HG02981 (cell line): ENCODE results near the gene NAALADL1.

ENCODE experiments used
- ATAC-seq: cut with Tn5 transposase; IDR thresholded peaks from one replicate; pipeline ENCODE4 v1.9.1; 2021; ENCODE audit warnings: mild to moderate bottlenecking, moderate library complexity; ENCODE audit not compliant: unreplicated experiment

The NAALADL1 gene

DNA sequence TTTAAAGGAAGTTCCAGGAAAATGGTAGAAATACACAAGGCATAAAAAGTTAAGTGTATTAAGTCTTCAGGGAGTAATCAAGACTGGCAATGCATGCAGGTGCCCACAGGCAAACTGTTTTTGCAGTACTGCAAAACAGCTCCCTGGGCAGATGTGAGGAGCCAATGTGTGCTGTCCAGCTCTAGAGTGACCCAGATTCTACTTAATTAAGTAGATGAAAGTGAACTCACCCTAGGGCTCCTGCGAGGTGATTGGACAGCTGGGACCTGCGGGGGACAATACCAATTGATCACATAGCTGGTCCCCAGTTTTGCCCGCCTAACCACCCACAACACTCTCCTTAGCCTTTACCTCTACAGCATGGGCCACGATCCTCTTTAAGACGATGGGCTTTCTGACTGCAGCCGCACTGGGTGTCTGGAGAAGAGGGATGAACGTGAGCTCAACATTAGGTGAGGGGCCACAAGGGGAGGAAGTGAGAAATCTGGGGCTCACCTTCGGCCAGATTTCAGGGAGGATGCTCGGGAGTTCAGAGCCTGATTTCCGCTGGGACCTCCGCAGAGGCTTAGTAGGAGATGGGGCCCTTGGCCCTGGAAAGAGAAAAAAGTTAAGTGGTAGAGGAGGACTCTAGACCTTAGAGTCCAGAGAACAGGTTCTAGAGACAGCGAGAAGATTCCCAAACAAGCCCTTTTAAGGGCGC lies 24.9 kb upstream of the NAALADL1 start:
- no peak for ATAC-seq

DNA sequence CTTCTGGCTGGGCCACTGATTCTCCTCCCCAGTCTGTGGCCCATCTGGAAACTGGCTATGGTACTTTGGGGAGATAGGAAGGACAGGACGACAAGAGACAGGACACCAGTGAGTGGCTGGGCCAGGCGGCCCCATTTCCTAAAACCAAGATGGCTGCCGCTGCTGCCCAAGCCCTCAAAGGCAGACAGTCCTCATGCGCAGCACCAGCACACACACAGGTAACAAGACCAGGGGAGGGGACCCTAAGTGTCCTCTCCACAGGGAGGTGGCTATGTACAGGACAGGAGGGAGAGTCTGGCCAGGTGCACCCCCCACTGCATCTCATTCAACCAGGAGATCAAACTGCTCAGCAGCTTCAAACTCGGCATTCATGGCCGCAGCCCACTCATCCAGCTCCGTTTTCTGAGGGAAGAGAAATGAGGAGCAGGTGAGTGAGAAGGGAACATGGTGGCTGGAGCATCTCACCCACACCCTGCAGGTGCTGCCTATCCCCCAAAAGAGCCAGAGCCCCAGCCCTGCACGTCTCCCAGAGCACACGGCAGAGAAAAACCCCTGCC lies 20.5 kb upstream of the NAALADL1 start:
- ATAC-seq = no peak

DNA sequence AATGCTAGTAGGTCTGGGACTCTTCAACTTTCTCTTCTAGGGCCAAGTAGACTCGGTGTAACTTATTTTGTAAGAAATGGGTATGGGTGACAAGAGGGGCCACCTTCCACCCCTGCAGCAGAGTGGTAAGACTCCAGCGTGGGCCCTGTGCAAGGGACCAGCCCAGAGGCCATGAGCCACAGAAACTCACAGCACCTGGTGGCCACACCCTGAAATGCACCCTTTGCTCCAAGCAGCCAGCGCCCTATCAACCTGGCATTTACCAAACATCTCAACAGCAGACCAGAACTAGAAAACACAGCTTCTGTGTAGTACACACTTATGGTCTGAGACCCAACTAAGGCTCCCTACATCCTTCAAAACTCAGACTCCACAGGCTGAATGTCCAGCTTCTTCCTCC lies 19.8 kb upstream of the NAALADL1 start:
- ATAC-seq = no peak

DNA sequence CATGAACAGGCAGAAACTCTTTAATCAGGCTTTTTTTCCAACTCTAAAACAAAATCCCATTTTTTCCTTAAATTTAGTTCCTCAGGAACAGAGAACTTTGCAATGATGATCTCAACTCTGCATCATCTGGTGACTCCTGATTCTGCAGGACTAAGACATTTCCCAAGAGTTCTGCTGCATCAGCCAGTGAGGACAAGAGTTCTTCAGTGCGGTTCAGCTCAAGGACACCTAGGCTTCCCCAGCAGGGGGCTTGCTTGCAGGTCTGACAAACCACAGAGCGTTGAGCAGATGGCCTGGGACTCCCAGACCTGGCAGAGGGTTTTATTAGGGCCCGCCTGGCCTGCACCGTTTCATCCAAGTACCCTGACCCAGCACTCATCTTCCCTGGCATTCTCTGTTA lies 19.1 kb upstream of the NAALADL1 start:
- ATAC-seq = no peak

DNA sequence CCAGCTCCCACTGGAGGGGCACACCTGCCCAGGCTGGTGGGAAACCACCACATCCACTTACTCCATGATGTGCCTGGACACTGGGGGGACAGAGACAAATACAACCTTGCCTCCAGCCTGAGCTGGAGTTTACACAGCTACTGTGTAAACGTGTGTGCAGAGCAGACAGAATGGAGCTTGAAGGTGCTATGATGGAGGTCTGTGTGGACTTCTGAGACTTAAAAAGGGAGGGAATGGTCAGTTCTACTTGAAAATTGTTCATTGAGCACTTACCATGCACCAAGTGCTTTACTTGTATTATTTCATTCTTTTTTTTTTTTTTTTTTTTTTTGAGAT lies 14.2 kb upstream of the NAALADL1 start:
- no peak for ATAC-seq

DNA sequence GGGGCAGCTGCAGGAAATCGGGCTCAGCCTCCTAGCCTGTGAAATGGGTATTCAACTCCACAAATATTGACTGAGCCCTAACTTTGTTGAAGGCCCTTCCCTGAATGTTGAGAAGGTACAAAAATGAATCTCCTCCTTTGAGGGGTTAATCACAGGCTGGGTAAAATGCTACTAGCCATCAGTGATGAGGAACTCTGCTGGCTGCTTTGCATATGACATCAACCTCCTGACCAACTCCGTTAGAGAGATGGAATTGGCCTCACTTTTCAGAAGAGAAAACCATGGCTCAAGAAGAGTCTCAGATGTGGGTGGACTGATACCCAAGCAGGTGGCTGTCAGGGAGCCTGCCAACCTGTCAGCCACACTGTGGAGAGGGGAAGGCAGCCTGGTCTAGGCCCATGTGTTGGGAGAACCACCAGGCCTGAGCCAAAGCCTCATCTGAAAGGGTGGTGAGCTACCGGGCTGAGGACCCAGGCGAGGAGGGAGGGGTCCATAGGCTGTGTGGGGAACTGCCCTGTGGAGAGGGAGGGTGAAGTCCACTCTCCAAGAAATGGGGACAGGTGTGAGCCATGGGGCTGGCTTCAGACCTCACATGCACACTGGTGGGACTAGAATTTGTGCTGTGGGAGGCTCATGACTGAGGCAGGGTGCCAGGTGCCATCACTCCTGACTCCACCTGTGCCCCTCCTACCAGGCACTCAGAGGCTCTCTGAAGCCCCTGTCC lies 13.7 kb upstream of the NAALADL1 start:
- ATAC-seq = no peak

DNA sequence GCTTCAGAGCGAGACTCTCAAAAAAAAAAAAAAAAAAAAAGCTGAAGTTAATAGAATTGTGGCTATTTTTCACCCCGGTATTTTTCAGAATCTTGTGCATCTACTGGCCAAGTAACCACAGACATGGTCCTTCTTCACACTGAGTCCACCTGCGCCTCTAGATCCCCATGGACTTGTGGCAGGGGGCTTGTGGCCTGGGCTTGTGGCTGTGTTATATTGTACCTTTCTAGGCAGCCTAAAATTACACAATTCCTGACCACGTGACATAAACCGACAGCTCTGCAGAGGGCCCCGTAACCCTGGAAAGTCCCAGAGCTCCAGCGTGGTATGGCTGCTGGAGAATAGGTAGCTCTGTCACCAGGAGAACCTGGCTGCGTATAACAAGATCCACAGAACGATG lies 10.9 kb upstream of the NAALADL1 start:
- ATAC-seq = no peak

DNA sequence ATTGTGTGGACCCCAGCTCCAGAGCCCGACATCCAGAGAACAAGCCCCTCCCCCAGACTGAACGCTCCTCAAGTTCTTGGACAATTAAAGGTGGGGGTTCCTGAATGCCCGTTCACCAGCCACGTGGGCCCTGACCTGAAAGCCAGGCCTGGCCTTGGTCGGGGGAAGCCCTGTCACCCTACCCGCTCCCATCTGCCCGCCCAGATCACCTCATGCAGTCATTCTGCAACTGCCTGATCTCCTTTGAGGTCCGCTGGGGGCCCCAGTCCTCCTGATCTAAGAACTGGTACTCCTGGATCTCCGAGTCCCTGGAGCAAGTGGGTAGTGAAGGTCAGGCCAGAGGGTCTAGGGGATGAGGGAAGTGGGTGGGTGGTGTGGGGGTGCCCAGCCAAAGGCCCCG lies 9.1 kb upstream of the NAALADL1 start:
- no peak for ATAC-seq

DNA sequence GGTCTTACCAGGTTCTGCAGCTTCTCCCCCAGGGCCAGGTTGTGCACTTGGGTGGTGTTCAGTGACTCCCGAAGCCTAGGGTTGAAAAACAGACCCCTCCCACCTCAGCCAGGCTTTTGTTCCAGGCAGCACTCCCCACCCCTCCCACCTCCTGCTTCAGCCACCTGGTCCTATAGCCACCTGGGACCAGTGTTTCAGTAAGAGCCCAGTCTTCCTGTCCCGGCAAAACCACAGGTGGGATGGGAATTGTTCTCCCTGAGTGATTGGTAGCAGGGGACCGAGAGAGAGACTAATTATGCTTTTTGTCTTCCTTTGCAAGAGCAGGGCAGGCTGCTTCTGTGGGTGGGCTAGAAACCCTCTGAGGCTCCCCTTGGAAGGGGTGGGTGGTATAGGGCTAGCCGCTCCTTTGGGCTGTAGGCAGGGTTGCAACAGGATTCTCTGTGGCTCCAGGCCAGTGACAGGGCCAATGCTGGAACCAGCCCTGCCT lies 8.5 kb upstream of the NAALADL1 start:
- ATAC-seq = no peak

DNA sequence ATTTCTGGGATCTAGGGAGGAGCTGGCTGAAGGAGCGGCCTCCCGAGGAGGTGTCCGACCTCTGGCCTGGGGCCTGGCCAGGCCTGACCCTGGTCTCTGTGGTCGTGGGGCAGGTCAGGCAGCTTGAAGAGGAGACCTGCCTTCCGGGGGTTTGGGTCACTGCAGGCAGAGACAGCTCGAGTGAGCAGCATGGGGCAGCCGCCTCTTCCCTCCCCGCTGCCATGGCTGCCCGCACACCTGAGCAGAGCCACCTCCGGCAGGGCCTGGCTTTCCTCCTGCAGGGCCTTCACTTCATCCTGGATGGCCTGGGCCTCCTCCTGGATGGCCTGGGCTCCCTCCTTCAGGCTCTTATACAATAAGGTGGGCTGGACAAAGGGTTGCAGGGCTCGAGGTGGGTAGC lies 8.0 kb upstream of the NAALADL1 start:
- ATAC-seq = no peak

DNA sequence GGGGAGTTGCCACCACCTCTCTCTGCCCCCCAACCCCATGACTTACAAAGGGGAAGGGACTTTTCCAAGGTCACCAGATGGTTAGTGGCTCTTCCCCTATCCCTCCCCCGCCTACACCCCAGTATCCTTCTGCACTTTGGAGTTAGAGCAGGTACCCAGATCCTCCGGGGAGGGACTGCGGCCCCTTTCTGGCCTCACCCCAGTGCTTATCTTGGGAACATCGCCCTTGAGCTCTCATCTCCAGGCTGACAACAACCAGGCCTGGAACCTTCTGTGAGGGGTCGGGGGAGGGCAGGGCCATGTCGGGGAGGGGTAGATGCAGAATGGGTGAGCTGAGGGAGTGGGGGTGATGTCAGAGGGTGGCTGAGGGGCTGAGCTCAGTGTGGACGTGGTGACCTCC lies 7.5 kb upstream of the NAALADL1 start:
- no peak for ATAC-seq

DNA sequence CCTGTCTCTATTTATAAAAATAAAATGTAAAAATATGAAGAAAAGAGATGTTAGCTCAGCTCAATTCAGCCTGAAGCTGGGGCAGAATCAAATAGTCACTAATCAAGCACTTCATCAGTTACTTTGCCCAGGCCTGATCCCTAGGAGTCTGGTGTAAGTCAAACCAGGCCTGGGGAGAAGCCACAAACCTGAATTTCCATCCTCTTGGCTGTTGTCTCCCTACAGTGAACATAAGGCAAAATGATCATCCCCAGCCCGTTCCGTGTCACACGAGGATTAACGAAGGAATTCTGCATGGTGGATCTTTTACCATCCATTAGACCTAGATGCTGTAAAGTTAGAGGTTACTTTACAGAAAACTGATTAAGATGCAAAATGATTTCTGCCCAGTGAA lies 6.5 kb upstream of the NAALADL1 start:
- no peak for ATAC-seq

DNA sequence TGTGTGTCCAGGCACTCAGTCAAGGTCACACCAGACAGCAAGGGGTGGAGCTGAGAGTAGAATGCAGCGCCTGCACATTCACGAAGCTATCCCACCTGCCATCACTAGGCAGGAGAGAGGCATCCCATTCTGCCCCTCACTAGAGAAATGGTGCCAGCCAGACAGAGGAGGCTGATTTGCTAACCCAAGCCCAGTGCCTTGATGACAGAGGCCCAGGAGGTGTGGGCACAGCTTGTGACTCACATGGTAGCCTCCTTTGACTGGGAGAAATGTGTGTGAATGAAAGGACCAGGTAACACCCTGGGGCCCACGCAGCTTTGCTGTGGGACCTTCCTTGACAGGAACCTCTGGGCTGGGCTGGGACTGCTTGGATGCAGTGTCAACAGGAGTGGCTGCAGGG lies 5.2 kb upstream of the NAALADL1 start:
- ATAC-seq = no peak

DNA sequence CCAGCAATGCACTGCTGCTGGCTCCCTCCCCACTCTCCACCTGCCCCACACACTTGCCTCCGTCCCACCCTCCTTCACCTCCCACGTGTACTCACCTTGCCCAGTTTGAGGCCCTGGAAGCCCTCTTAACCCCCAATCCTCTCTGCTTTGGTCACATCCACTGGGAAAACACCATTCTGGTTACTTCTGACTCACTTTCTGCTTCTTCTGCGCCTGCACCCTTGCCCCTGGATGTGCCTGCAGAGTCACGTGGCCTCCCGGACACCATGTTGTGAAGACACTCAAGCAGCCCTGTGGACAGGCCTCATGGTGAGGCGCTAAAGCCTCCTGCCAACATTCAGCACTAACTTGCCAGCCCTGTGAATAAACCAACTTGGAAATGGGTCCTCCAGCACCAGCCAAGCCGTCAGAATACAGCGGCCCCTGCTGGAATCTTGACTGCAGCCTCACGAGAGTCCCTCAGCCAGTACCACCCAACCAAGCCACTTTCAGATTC lies 2.6 kb upstream of the NAALADL1 start:
- no peak for ATAC-seq

DNA sequence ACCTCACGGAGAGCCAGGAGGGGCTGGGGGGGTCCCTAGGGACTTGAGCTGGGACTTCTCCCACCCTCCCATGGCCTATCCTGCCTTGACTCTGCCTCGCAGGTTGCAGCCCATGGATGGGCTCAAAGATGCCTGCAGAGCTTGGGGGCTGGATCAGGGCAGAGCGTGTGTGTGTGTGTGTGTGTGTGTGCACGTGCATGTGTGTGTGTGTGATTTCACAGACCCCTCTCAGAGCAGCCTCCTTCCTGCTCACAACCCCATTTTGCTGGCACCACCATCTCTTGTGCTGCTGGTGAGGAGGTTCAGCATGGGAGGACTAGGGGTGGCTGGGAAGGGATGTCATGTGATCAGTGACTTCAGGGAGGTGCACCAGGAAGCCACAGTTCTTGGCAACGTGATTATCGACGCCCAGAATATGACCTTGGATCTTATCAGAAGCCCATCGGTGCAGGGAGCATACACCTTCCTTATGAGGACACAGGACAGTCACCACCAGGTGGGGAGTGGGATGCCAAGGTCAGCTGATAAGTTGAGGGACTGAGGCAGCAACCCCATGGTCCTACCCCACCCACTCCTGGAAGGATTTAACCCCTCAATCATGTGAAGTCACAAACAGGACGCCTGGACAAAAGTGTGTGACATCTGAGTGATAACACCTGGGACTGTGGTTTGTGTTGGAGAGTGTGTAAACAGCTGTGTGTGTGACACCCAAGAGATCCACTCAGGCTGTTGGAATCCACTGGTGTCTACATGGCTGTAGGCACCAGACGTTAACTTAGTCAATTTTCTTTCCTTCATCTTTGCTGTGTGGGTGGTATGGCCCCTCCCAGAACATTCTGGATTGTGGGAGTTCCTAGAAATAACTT lies 1.8 kb upstream of the NAALADL1 start:
- ATAC-seq = no peak

DNA sequence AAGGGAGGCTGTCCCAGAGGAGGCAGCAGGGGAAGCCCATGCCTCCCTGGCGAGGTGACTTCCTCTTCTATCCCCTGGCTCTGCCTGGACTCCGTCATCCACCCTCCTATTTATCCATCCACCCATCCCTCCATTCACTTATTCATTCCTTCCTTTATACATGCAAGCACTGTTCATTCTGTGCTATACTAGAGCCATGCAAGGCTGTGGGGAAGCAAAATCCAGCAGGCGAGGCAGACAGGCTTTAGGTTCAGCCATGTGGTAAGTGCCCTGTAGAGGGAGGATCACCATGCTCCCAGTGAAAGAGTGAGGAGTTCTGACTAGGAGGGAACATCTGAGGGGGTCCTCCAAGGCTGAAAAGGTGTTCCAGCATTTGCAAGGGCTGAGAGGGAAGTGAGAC lies 1.2 kb upstream of the NAALADL1 start:
- no peak for ATAC-seq

DNA sequence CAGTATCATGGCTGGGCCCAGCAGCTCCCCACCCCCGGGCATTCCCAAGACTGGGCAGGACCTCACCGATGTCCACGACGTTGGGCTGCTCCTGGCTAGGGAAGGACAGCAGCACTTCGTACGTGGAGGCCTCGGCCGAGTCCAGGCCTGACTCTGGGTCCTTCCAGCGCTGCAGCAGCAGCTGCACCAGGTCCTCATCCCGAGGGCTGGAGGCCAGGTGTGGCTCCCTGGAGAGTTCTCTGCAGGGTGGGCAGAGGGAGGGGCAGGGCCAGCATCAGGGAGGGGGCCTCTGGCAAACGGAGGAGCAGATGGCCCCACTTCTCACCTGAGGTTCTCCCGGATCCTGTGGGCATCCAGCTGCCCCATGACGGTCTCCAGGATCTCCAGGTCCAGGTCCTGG lies 341 bp downstream of the NAALADL1 start:
- no peak for ATAC-seq

DNA sequence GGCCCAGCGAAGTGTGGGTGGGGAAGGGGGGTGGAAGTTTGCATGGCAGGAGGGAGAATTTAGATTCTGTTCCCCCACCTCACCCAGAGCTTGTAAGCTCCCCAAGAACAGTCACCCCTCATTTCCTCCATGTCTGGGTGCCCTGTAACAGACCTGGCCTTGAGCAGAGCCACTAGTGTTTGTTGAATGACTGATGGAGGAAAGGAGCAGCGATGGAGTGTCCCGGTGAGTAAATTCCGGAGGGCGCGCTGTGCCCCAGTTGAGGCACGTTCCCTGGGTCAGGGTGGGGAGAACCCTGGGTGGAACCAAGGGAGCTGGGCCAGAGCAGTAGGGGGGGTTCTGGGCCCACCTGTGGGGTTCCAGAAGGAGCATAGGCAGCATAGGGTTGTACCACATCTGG lies 827 bp downstream of the NAALADL1 start:
- ATAC-seq = no peak

DNA sequence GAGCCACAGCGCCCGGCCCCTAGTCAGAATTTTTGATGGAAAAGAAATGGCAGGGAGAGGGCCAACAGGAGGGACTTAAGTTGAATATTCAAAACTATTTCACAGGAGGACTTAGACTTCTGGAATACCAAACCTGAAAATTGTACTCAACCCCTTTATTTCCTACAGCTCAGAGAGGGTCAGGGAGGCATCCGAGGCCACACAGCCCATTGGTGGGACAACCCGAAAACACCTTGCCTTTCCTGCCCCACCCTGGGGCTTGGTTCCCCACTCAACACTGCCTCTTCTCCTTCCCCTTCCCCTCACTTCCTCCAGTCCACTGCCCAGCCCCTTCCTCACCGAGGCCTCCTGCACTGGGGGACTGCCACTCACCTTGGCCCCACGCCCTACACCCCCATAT lies 1.4 kb downstream of the NAALADL1 start:
- ATAC-seq = no peak

DNA sequence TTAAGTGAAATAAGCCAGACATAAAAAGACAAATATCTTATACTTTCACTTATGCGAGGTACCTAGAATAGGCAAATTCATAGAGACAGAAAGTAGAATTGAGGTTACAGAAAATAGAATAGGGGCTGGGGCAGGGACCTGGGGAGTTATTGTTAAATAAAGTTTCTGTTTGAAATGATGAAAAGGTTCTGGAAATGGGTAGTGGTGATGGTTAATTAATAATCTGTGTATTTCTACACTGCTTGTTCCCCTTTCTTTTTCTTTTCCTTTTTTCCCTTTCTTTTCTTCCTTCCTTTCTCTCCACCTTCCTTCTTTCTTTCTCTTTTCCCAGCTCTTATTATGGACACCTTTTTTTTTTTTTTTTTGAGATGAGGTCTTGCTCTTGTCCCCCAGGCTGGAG lies 2.8 kb downstream of the NAALADL1 start:
- ATAC-seq = peak; percentile 53

DNA sequence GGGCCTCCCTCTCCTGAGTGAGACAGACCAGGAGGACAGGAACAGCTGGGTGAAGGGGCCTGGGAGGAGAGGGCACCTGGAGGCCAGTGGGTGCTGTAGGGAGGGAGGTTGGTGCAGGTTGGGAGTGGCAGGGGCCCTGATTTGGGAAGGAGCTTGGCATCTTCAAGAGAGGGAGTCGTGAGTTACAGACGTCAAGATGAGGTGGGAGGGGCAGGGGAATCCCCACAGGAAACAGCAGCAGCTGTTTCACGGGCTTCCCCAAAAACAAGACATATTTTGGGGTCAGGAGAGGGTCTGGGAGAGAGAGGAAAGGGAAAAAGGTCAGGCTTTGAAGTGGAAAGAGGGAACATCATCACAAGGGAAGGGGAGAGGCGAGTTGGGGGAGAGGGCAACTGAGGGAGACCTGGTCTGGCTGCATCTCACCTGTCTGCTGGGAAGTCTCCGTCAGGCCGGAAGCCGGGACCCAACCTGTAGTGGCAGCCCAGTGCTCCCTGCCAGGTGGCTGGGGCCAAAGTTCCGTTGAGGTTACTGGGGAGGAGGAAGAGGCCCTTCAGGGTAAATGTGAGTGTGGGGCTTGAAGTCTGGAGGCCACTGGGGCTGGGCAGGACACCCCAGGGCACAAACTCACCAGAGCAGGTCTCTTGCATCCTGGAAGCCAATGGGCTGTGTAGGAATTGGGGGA lies 4.4 kb downstream of the NAALADL1 start:
- no peak for ATAC-seq
